LNCaP clone FGC (cell line): ENCODE data around the gene GALNT7.

ENCODE experiments used
- DNase-seq: peaks from one replicate; pipeline ENCODE4 v3.0.0-alpha.2; 2011; ENCODE audit warnings: low read depth
- H3K4me3 ChIP-seq: 2 replicates; pipeline ENCODE4 v1.5.1; 2011; ENCODE audit warnings: mild to moderate bottlenecking, low read depth, low read length, control low read depth
- TF ChIP-seq, protein P1 (sequence below): IDR thresholded peaks from 2 replicates; pipeline ENCODE4 v1.5.1; 2012; ENCODE audit warnings: mild to moderate bottlenecking; ENCODE audit not compliant: control insufficient read depth, insufficient read depth; ENCODE audit errors: extremely low read depth

The GALNT7 gene

DNA sequence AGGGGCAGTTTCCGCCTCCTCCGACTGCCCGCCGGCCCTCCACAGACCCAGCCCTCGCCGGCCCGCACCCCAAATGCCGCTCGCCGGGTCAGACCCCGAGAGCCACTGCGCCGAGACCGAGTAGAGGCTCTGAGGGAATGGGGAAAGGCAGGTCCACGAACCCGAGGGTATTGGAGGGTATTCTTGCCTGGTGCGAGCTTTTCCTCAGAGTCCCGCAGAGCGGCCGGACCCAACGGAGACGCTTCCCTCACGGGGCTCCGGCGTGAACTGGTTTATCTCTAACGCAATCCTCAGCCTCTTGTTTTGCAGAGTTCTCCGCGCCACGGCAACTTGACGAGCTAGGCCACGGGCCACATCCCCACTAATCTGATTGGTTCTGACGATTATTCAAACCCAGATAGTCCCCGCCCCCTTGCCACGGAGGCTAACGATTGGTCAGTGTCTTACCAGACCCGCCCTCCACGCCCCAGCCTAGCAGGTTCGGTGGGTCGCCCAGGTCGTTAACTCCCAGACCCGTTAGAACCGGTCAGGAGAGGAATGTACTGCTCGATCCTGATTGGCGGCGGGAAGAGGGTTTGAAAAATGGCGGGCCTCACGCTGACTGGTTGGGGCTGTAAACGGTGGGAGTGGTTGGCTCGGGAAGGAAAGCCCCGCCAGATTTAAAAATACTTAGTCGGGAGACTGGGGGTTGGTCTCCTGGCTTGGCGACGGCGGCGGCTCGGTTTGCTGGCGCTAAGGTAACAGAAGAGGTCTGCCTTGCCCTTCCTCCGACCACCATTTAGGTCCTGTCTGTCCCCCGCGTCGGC, 165.7 kb downstream of the GALNT7 start, which contains the start of gene HMGB2:
TSS of gene HMGB2 (minus strand) at position 274 of the 806 bp plus-strand sequence. CDS start 709 bp downstream, outside the sequence.
- TF ChIP-seq, protein P1, sequence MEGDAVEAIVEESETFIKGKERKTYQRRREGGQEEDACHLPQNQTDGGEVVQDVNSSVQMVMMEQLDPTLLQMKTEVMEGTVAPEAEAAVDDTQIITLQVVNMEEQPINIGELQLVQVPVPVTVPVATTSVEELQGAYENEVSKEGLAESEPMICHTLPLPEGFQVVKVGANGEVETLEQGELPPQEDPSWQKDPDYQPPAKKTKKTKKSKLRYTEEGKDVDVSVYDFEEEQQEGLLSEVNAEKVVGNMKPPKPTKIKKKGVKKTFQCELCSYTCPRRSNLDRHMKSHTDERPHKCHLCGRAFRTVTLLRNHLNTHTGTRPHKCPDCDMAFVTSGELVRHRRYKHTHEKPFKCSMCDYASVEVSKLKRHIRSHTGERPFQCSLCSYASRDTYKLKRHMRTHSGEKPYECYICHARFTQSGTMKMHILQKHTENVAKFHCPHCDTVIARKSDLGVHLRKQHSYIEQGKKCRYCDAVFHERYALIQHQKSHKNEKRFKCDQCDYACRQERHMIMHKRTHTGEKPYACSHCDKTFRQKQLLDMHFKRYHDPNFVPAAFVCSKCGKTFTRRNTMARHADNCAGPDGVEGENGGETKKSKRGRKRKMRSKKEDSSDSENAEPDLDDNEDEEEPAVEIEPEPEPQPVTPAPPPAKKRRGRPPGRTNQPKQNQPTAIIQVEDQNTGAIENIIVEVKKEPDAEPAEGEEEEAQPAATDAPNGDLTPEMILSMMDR, result no peak
- peak within 1 kb of the TSS; percentile 99 for H3K4me3 ChIP-seq
- DNase-seq, result peak; percentile 100

DNA sequence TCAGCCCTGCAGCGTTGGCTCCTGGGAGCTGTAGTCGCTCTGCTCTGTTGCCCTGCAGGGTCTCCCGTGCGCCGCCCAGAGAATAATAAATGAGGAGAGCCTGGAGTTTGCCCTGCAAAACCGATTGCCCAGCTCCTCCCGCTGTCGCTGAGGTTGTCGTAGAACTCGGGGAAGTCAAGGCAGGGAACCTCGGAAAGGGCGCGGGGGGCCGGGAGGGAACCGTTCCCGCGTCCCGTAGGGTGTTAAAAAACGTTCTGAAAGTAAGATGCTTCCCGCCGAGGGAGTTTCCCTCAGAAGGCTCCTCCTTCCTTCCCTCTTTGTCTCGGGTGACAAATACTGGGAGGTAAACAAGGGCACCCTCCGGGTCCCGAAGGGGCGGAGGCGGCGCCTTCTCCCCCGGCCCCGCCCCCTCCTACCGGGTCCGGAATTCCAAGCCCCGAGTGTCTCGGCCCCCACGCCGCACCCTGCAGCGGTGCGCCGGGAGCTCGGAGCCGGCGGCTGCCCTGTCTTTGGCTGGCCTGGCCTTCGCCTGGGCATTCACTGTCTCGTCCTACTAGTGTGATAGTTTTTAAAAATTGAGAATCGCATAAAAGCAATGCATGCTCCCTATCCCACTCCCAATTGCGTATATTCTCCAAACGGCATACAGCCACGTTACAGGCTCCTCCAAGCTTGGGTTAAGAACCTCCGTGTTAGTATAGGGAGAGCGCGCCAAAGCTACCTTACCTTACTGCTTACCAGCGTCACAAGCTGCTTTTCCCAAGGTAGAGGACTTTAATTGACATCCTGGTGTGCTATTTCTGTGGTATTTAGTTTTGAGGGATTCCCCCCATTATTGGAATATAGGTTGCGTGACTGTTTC, 166.5 kb downstream of the GALNT7 start:
- peak overlapping the region; percentile 99 for H3K4me3 ChIP-seq
- TF ChIP-seq, protein P1, result no peak
- peak; percentile 57 for DNase-seq

DNA sequence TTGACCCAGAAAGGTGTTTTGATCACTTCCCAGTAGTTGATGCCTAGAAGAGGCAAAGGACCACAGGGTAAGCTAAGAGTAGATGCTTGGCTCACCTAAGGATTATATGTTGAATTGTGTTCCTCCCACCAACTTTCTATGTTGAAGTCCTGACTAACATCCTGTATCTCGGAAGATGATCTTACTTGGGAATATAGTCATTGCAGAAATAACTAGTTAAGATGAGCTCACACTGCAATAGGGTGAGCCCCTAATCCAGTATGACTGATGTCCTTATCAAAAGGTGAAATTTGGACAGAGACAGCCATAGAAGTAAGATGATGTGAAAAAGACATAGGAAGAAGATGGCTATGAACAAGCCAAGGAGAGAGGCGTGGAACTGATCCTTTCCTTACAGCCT, 168.9 kb downstream of the GALNT7 start:
- no peak overlapping the region for H3K4me3 ChIP-seq
- no peak for DNase-seq
- TF ChIP-seq, protein P1, result no peak

DNA sequence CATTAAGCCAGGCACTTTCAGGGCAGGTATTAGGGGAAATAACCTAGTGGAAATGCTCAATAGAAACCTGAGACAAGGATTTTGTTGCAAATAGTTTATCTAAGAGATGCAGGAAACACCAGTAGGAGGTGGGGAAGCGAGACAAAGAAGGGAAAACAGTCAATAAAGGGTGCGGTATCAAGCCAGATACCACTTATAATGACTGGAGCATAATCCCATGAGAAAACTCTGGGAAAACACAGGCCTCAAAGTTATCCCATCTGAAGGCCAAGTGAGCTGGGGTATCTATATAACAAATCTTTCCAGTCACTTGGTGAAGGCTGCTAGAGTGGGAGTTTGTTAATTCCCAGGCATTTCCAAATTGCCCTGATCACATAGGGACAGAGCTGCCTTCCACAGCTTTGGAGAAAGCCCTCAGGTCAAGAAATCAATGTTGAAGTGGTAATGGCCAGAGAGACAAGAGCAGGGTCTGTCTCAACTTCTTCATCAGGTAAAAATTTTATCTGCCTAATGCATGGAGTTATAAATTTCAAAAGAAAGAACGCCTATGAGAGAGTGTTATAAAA, 175.3 kb downstream of the GALNT7 start:
- H3K4me3 ChIP-seq, result no peak overlapping the region
- DNase-seq, result no peak
- TF ChIP-seq, protein P1, result no peak

DNA sequence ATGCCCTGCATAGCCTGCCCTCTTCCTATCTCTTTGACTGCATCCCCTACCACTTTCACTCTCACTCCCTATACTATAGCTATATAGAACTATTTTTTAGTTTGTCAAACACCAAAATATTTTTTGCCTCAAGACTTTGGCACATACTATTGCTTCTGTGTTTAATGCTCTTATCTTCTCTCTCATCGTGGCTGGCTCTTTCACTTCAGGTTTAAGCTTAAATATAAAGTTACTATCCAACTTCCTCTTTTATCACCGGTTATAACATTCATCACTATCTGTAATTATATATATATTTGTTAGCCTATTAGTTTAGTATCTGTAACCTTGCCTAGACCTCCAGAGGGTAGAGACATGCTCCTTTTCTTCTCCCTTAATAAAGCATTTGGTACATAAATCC, 177.0 kb downstream of the GALNT7 start:
- TF ChIP-seq, protein P1, result no peak
- H3K4me3 ChIP-seq, result no peak overlapping the region
- no peak for DNase-seq

DNA sequence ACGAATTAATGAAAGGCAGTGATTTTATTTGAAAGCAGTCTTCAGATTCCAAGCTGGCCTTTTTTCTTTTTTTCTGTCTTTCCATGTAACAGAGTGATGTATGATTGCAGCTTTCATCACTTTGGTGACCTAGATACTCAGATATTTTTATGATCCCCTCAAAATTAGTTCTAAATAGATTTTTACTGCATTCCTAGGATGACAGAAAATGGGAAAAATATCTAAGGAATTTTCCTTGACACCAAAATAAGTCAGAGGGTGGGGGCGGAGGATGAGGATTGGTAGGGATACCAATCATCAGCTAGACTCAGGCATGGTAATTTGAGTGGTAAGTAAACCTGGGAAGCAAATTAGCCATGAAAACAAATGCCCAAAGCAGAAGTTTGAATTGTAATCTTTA, 177.5 kb downstream of the GALNT7 start:
- H3K4me3 ChIP-seq, result no peak overlapping the region
- TF ChIP-seq, protein P1, result no peak
- DNase-seq, result no peak
